Prostate gland (tissue), 2 donors: ENCODE measurements around the gene F2R.

Source experiments
- POLR2AphosphoS5 ChIP-seq: sonication (generic); formaldehyde crosslinking; IDR thresholded peaks from one replicate; pipeline ENCODE4 v1.6.1; 2017; ENCODE audit warnings: antibody characterized with exemption
- TF ChIP-seq, protein P1 (sequence below), 4 experiments: fragments of 200-600 bp in 2 of 4; fragments of 450-650 bp in 2 of 4; sonication (generic) in 2 of 4; IDR thresholded peaks; 1 replicate in 3 of 4; 2 replicates in 1 of 4; pipeline ENCODE4 v1.5.1; 2016 to 2019; ENCODE audit warnings: antibody characterized with exemption in 4 of 4, mild to moderate bottlenecking in 2 of 4, moderate library complexity in 2 of 4

DNA sequence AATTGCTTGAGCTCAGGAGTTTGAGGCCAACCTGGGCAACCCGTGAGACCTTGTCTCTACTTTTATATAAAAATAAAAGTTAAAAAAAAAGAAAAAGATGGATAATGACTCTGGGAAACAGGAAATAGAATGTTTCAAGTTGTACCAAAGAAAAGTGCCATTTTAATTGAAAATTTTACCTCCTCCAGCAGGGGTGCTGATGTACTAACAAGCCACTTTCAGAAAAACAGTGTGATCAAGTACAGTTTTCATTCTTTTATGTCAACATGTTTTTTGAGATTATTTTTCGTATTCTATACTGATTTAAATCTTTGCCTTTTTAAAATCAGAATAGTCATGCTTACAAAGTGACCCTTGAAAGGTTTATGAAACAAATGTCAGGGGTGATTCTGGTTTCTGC is 30.8 kb downstream of the F2R start:
- TF ChIP-seq, protein P1, sequence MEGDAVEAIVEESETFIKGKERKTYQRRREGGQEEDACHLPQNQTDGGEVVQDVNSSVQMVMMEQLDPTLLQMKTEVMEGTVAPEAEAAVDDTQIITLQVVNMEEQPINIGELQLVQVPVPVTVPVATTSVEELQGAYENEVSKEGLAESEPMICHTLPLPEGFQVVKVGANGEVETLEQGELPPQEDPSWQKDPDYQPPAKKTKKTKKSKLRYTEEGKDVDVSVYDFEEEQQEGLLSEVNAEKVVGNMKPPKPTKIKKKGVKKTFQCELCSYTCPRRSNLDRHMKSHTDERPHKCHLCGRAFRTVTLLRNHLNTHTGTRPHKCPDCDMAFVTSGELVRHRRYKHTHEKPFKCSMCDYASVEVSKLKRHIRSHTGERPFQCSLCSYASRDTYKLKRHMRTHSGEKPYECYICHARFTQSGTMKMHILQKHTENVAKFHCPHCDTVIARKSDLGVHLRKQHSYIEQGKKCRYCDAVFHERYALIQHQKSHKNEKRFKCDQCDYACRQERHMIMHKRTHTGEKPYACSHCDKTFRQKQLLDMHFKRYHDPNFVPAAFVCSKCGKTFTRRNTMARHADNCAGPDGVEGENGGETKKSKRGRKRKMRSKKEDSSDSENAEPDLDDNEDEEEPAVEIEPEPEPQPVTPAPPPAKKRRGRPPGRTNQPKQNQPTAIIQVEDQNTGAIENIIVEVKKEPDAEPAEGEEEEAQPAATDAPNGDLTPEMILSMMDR (IDR thresholded peaks at IDR 0.05) = no peak
- no peak for TF ChIP-seq POLR2AphosphoS5
